B cell (primary cell): Measurements from ENCODE around the gene CDYL2. TPM values are rescaled to one million over a fixed set of nuclear protein-coding genes. Genes with fewer than 3 reads are reported as not detected.

Source experiments
- ATAC-seq: fragments of 200-7000 bp; cut with Tn5 transposase; one replicate; pipeline ENCODE4 v1.10.0; 2021; ENCODE audit warnings: low read depth, mild to moderate bottlenecking, moderate number of reproducible peaks, moderate library complexity
- CTCF ChIA-PET: fragments of 350-600 bp; sonication (Branson Sonifier 250); formaldehyde crosslinking; loops from one replicate; lab custom pipeline; 2021; ENCODE audit warnings: antibody characterized with exemption, inconsistent platforms; lab: Charles Lee
- POLR2A ChIA-PET: fragments of 350-600 bp; sonication (Branson Sonifier 250); formaldehyde crosslinking; loops from one replicate; lab custom pipeline; 2021; ENCODE audit warnings: antibody characterized with exemption; lab: Charles Lee
- DNase-seq: peaks from one replicate; pipeline ENCODE4 v3.0.0; 2013
- H2AFZ ChIP-seq: 2 replicates; pipeline ENCODE4 v1.6.1; 2012; ENCODE audit warnings: mild to moderate bottlenecking, low read depth, low read length; ENCODE audit not compliant: insufficient read depth, poor library complexity, severe bottlenecking
- H3K27ac ChIP-seq, 2 donors: 1 replicate in 1 of 2; 2 replicates in 1 of 2; pipeline ENCODE4 v1.5.1; 2012 to 2013; ENCODE audit warnings: low read length in 2 of 2, mild to moderate bottlenecking in 2 of 2, moderate library complexity in 1 of 2
- H3K27me3 ChIP-seq, 4 experiments: fragments of 200-600 bp in 1 of 4; sonication (generic) in 1 of 4; replicated peaks in 1 of 4; 1 replicate in 2 of 4; 2 replicates in 2 of 4; pipeline versions ENCODE4 v1.6.1 to v1.7.0; 2013 to 2016; ENCODE audit warnings: low read length in 3 of 4, mild to moderate bottlenecking in 2 of 4, mixed read lengths in 1 of 4, moderate library complexity in 1 of 4; ENCODE audit not compliant: insufficient read depth in 4 of 4, control insufficient read depth in 3 of 4; ENCODE audit errors: control extremely low read depth in 1 of 4
- H3K36me3 ChIP-seq, 2 experiments: replicated peaks in 1 of 2; 1 replicate in 1 of 2; 2 replicates in 1 of 2; pipeline versions ENCODE4 v1.6.1 to v1.7.1; 2013; ENCODE audit warnings: low read length in 1 of 2; ENCODE audit not compliant: insufficient read depth in 2 of 2, control insufficient read depth in 1 of 2; ENCODE audit errors: control extremely low read depth in 1 of 2, extremely low read depth in 1 of 2
- H3K4me1 ChIP-seq, 2 donors: fragments of 200-600 bp in 1 of 2; sonication (generic) in 1 of 2; 1 replicate in 1 of 2; 2 replicates in 1 of 2; pipeline versions ENCODE4 v1.5.1 to v1.6.1; 2013 to 2017; ENCODE audit warnings: low read length in 2 of 2; ENCODE audit not compliant: control insufficient read depth in 2 of 2, insufficient read depth in 2 of 2
- H3K4me2 ChIP-seq: replicated peaks from 2 replicates; pipeline ENCODE3; 2012; ENCODE audit warnings: mild to moderate bottlenecking, low read depth, low read length; ENCODE audit not compliant: poor library complexity, severe bottlenecking
- H3K4me3 ChIP-seq, 5 experiments: fragments of 200-600 bp in 1 of 5; sonication (generic) in 1 of 5; 1 replicate in 3 of 5; 2 replicates in 2 of 5; pipeline versions ENCODE4 v1.5.1 to v1.7.0; 2011 to 2016; ENCODE audit warnings: low read length in 4 of 5, mild to moderate bottlenecking in 4 of 5, low read depth in 2 of 5, control low read depth in 1 of 5, moderate library complexity in 1 of 5; ENCODE audit not compliant: insufficient read depth in 1 of 5; ENCODE audit errors: control extremely low read depth in 1 of 5, extremely low read depth in 1 of 5
- H3K79me2 ChIP-seq: fragments of 200-600 bp; sonication (generic); one replicate; pipeline ENCODE4 v1.6.0; 2016; ENCODE audit warnings: low read length; ENCODE audit not compliant: control insufficient read depth, insufficient read depth
- H3K9ac ChIP-seq: fragments of 200-600 bp; sonication (generic); 2 replicates; pipeline ENCODE4 v1.6.1; 2017; ENCODE audit warnings: mild to moderate bottlenecking, low read length, moderate library complexity
- H3K9me3 ChIP-seq, 3 donors: one replicate each; pipeline versions ENCODE4 v1.6.1 to v1.7.1; 2013; ENCODE audit warnings: low read length in 2 of 3; ENCODE audit not compliant: control insufficient read depth in 2 of 3, insufficient read depth in 1 of 3; ENCODE audit errors: control extremely low read depth in 1 of 3
- H4K20me1 ChIP-seq: 2 replicates; pipeline ENCODE4 v1.6.0; 2012; ENCODE audit warnings: mild to moderate bottlenecking, low read length; ENCODE audit not compliant: insufficient read depth, control insufficient read depth, poor library complexity, severe bottlenecking
- H3K27ac Mint-ChIP-seq: one replicate; pipeline ENCODE4 v1.8.0; 2021; ENCODE audit warnings: mixed read lengths
- H3K27me3 Mint-ChIP-seq: one replicate; pipeline ENCODE4 v1.8.0; 2021; ENCODE audit warnings: mixed read lengths
- H3K4me1 Mint-ChIP-seq: one replicate; pipeline ENCODE4 v1.8.0; 2021; ENCODE audit warnings: mixed read lengths
- H3K4me3 Mint-ChIP-seq: one replicate; pipeline ENCODE4 v1.8.0; 2021; ENCODE audit warnings: mixed read lengths
- H3K9me3 Mint-ChIP-seq: one replicate; pipeline ENCODE4 v1.8.0; 2022; ENCODE audit warnings: mixed read lengths; ENCODE audit not compliant: insufficient read depth
- CTCF ChIP-seq: fragments of 200-600 bp; IDR thresholded peaks from one replicate; pipeline ENCODE4 v1.8.0; 2022; ENCODE audit warnings: antibody characterized with exemption, mild to moderate bottlenecking
- EZH2 ChIP-seq: IDR thresholded peaks from 2 replicates; pipeline ENCODE4 v1.6.1; 2012; ENCODE audit warnings: borderline replicate concordance, low read depth, mild to moderate bottlenecking, moderate library complexity, low read length; ENCODE audit not compliant: insufficient read depth, poor library complexity, severe bottlenecking
- WGBS: methylation state at CpG from one replicate; pipeline ENCODE4 v1.1.5; 2013; ENCODE audit warnings: missing lambda C conversion rate; ENCODE audit not compliant: insufficient coverage; 5-methylcytosine and 5-hydroxymethylcytosine counted together
- intact Hi-C: fragments of 100-400 bp; cut with micrococcal nuclease; formaldehyde crosslinking; loops from one replicate; pipeline ENCODE4 v1.10.0; 2022
- polyA plus RNA-seq: library from polyadenylated mRNA; depleted of rRNA; stranded (reverse); fragments of >200 nt; gene quantifications from 2 replicates; pipeline ENCODE4 v1.2.3, GENCODE V29; 2012
- total RNA-seq, 2 donors: library from RNA; stranded (reverse); fragments of 120-200 nt in 1 of 2; gene quantifications; 1 replicate in 1 of 2; 2 replicates in 1 of 2; pipeline versions ENCODE4 v1.2.3 to v1.2.4, GENCODE V29; 2013 to 2022

The CDYL2 gene
- total and polyA plus RNA-seq, 2 donors (not counting 1 experiment from before 2014, with no cell fraction given): 0.66 to 6.6 TPM

GRCh38 chr16:80611171-80611929, 193.0 kb downstream of the CDYL2 start:
- TF ChIP-seq CTCF (no peak), EZH2 (no peak)
- Histone ChIP-seq H2AFZ (no peak overlapping the region), H3K27me3 (no peaks in the 10 kb centered on the region), H3K79me2 (no peaks in the 10 kb centered on the region), H3K27ac (no peak overlapping the region), H3K9me3 (peaks cover 0 to 14% (median 5%) of the 10 kb centered on the region in 3 donors), H3K36me3 (no peaks in the 10 kb centered on the region), H3K4me2 (no peak overlapping the region), H3K4me3 (no peak overlapping the region), H3K4me1 (peaks cover 2% of the 10 kb centered on the region in 2 donors), H3K9ac (no peak overlapping the region), H4K20me1 (no peaks in the 10 kb centered on the region)
- no peak for DNase-seq
- no peak for ATAC-seq
- Mint-ChIP-seq H3K9me3 (peaks cover 9% of the 10 kb centered on the region), H3K27ac (no peak overlapping the region), H3K27me3 (no peaks in the 10 kb centered on the region), H3K4me1 (peaks cover 4% of the 10 kb centered on the region), H3K4me3 (no peak overlapping the region)
- ChIA-PET CTCF (no interaction called here), POLR2A (no interaction called here)
- WGBS: 97% methylated on average over 16 of the region's 16 CpGs
- intact Hi-C loops: no loop called here

DNA sequence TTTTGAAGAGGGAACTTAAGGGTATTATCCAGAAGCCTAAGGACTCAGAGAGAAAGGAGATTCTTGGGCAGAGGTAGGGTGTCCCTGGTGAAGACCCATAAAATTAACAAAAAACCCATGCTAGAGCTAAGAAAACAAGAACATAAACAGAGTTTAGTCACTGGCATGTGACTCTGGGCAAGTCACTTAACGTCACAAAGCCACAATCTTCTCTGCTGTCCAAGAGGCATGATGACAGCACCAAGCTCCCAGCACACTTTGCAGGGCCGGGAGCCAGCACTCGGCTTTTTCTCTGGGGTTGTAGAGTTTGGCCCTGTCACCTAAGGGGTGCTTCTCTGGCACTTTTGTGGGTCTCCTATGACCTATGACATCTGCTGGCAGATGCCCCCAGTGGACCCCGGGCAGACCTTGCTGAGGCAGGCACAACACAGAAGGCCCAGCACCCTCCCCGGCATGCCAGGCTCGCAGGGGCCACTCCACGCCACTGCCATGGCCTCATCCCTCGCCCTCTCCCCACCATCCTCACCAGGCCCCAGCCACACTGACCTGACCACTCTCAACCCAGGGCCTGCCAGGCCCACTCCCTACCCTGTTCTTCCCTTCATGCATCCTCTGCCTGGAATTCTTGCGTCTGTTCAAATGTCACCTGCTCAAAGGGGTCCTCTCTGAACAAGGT, 193.8 kb downstream of the CDYL2 start:
- ATAC-seq (no peak), DNase-seq (no peak)
- H3K9me3 ChIP-seq: peaks cover 0 to 21% (median 5%) of the 10 kb centered on the region in 3 donors
- no peak overlapping the region for H2AFZ ChIP-seq
- POLR2A ChIA-PET: no interaction called here
- H3K4me1 Mint-ChIP-seq: peaks cover 8% of the 10 kb centered on the region
- no peak overlapping the region for H3K4me3 ChIP-seq
- intact Hi-C loops: no loop called here
- peaks cover 10% of the 10 kb centered on the region for H3K9me3 Mint-ChIP-seq
- no peak overlapping the region for H3K4me2 ChIP-seq
- H3K4me3 Mint-ChIP-seq: no peak overlapping the region
- H3K27ac ChIP-seq: no peak overlapping the region
- TF ChIP-seq CTCF (no peak), EZH2 (no peak)
- H4K20me1 ChIP-seq: no peaks in the 10 kb centered on the region
- H3K36me3 ChIP-seq: no peaks in the 10 kb centered on the region
- H3K27me3 Mint-ChIP-seq: no peaks in the 10 kb centered on the region
- CTCF ChIA-PET: no interaction called here
- no peaks in the 10 kb centered on the region for H3K79me2 ChIP-seq
- 98% methylated on average over 9 of the region's 9 CpGs for WGBS
- H3K27ac Mint-ChIP-seq: no peak overlapping the region
- H3K27me3 ChIP-seq: no peaks in the 10 kb centered on the region
- H3K9ac ChIP-seq: no peak overlapping the region
- peaks cover 4 to 7% of the 10 kb centered on the region in 2 donors for H3K4me1 ChIP-seq
